Measurements from ENCODE around the gene CALB2.

The CALB2 gene

DNA sequence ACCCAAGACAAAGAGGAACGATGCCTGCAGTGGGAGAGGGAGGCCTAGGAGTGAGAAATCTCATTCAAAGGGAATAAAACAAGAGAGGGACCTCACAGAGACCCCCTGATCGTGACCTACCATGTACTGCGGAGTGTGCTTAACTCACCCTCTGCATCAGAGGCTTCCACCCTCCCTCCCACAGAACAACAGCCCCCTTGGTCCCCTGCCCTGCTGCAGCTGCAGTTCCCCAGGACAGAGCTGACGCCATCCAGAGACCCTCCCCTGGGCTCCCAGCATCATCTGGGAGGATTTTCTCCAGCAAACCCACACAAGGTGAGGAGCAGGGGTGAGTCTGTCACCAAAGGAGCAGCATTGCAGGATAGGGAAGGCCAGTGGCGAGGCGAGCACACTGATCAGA lies 43.5 kb downstream of the CALB2 start:
- peaks cover 8% of the 10 kb centered on the region for H3K4me1 ChIP-seq (ENCODE audit: control insufficient read depth, insufficient read depth, low read length)
- H3K9ac ChIP-seq (ENCODE audit: low read depth, low read length): no peak overlapping the region
- no peaks in the 10 kb centered on the region for H3K36me3 ChIP-seq (ENCODE audit: control insufficient read depth, insufficient read depth, low read length)
- peaks cover 3% of the 10 kb centered on the region for H3K9me3 ChIP-seq (ENCODE audit: control insufficient read depth, insufficient read depth, low read length)
- no peak overlapping the region for H3K4me3 ChIP-seq (ENCODE audit: low read depth, low read length)
- H3K27me3 ChIP-seq (ENCODE audit: control insufficient read depth, insufficient read depth, low read length): no peaks in the 10 kb centered on the region

DNA sequence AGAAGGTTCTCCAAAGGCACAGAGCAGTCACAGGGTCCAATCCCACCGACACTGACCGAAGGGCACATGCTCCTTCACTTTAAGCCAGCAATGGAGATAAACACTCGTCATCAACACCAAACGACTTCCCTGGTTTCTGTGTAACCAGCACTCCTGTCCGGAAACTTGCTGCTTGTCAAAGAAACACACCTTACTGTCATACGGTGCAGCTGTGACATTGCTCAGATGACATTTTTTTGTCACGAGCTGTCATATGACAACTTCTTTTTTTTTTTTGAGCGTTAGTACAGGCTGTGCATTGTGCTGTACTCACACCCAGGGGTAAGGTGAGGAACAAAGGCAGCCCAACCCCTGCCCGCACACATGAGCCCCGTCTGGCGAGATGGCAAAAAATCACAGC lies 44.2 kb downstream of the CALB2 start:
- H3K9me3 ChIP-seq (ENCODE audit: control insufficient read depth, insufficient read depth, low read length): peaks cover 3% of the 10 kb centered on the region
- H3K27me3 ChIP-seq (ENCODE audit: control insufficient read depth, insufficient read depth, low read length): no peaks in the 10 kb centered on the region
- peaks cover 8% of the 10 kb centered on the region for H3K4me1 ChIP-seq (ENCODE audit: control insufficient read depth, insufficient read depth, low read length)
- H3K4me3 ChIP-seq (ENCODE audit: low read depth, low read length): no peak overlapping the region
- no peak overlapping the region for H3K9ac ChIP-seq (ENCODE audit: low read depth, low read length)
- H3K36me3 ChIP-seq (ENCODE audit: control insufficient read depth, insufficient read depth, low read length): no peaks in the 10 kb centered on the region

DNA sequence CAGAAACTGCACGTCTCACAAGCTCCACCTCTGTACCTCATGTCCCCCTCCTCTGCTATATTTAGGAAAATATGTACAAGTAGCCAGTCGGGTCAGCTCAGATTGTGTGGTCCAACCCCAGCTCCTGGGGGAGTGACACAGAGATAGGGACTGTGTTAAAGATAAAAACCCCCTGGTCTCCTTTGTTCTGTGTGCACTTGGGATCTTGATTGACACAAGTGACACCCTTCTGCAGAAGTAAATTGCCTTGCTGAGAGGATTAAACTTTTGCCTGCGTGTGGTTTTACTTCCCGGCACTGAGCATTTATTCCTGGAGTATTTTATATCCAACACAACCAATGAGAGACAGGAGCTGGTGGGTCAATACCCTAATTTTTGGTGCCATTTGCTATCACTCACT lies 45.8 kb downstream of the CALB2 start:
- peaks cover 3% of the 10 kb centered on the region for H3K9me3 ChIP-seq (ENCODE audit: control insufficient read depth, insufficient read depth, low read length)

DNA sequence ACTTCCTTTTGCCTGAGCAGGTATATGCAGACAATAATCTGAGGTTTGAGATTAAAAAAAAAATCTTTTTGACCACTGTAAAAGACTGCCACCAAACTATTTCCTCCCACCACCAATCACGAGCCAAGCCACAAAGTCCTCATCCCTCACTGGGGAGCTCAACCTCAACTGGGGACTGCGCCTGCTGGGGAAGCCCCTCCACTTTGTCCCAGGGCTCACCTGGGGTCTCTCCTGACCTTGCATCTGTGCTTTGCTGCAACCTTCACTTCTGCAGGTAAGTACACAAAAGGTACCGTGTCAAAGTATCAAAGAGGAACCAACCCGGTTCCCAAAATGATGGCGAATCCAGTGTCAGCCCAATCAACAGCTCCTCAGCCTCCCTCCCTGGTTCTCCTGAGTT lies 47.8 kb downstream of the CALB2 start:
- H3K36me3 ChIP-seq (ENCODE audit: control insufficient read depth, insufficient read depth, low read length): no peaks in the 10 kb centered on the region
- H3K9ac ChIP-seq (ENCODE audit: low read depth, low read length): no peak overlapping the region
- no peaks in the 10 kb centered on the region for H3K27me3 ChIP-seq (ENCODE audit: control insufficient read depth, insufficient read depth, low read length)
- no peaks in the 10 kb centered on the region for H3K4me1 ChIP-seq (ENCODE audit: control insufficient read depth, insufficient read depth, low read length)
- H3K9me3 ChIP-seq (ENCODE audit: control insufficient read depth, insufficient read depth, low read length): peaks cover 3% of the 10 kb centered on the region
- no peak overlapping the region for H3K4me3 ChIP-seq (ENCODE audit: low read depth, low read length)

More for the DNA sequence above, 45.8 kb downstream of the CALB2 start:
- Histone ChIP-seq H3K4me3 (ENCODE audit: low read depth, low read length) (no peak overlapping the region), H3K36me3 (ENCODE audit: control insufficient read depth, insufficient read depth, low read length) (no peaks in the 10 kb centered on the region), H3K4me1 (ENCODE audit: control insufficient read depth, insufficient read depth, low read length) (peaks cover 8% of the 10 kb centered on the region), H3K9ac (ENCODE audit: low read depth, low read length) (no peak overlapping the region), H3K27me3 (ENCODE audit: control insufficient read depth, insufficient read depth, low read length) (no peaks in the 10 kb centered on the region)

DNA sequence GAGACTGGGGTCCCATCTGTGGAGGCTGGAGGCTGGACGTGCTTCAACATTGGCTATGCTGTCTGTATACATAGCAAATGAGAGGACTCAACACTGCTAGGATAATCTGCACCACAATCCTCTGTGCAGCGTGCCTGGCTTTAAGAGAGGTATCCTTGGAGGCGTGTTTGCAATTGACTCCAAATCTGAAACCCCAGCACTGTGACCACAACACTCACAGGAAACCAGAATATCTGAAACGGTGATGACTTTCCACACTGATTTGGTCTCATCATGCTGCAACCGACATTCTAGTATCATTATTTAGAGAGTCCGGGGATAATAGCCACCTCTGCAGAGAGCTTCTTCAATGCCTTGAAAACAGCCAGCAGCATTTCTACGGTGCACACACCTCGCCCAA lies 48.2 kb downstream of the CALB2 start:
- Histone ChIP-seq H3K9me3 (ENCODE audit: control insufficient read depth, insufficient read depth, low read length) (peaks cover 3% of the 10 kb centered on the region), H3K9ac (ENCODE audit: low read depth, low read length) (no peak overlapping the region), H3K36me3 (ENCODE audit: control insufficient read depth, insufficient read depth, low read length) (no peaks in the 10 kb centered on the region), H3K27me3 (ENCODE audit: control insufficient read depth, insufficient read depth, low read length) (no peaks in the 10 kb centered on the region), H3K4me3 (ENCODE audit: low read depth, low read length) (no peak overlapping the region), H3K4me1 (ENCODE audit: control insufficient read depth, insufficient read depth, low read length) (no peaks in the 10 kb centered on the region)

DNA sequence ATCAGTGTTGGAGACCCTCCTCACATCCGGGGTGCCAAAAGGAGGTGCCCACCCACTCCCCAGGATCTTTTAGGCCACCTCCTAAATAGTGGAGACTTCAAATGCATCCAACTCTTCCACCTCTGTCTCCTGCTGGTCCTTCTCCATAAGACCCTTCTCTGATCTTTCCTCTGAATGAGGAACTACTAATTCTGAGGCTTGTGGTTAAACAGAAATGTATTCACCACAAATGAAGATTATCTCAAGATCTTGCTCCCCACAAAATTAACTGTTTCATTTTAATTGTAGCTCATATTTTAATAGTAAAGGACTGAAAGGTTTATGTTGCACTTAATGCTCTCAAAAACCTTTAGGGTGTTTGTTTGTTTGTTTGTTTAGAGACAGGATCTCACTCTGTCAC lies 49.2 kb downstream of the CALB2 start:
- H3K4me3 ChIP-seq (ENCODE audit: low read depth, low read length): no peak overlapping the region
- no peaks in the 10 kb centered on the region for H3K36me3 ChIP-seq (ENCODE audit: control insufficient read depth, insufficient read depth, low read length)
- peaks cover 2% of the 10 kb centered on the region for H3K4me1 ChIP-seq (ENCODE audit: control insufficient read depth, insufficient read depth, low read length)
- H3K9me3 ChIP-seq (ENCODE audit: control insufficient read depth, insufficient read depth, low read length): peaks cover 3% of the 10 kb centered on the region
- no peak overlapping the region for H3K9ac ChIP-seq (ENCODE audit: low read depth, low read length)
- no peaks in the 10 kb centered on the region for H3K27me3 ChIP-seq (ENCODE audit: control insufficient read depth, insufficient read depth, low read length)

DNA sequence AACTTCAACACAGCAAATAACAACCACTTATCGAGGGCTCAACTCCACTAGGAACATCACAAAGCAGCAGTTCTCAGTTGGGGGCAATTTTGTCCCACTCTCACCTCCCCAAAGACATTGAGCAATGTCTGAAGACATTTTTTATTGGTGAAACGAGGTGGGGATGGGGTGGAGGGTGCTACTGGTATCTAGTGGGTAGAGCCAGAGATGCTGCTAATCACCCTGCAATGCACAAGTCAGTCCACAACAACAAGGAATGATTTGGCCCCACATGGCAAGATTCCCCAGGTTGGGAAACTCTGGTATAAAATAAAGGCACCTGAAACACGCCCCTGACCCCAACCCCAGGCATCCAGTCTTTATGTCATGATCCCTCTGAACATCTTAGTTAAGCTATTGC lies 50.0 kb downstream of the CALB2 start:
- Histone ChIP-seq H3K4me3 (ENCODE audit: low read depth, low read length) (no peak overlapping the region), H3K4me1 (ENCODE audit: control insufficient read depth, insufficient read depth, low read length) (peaks cover 7% of the 10 kb centered on the region), H3K36me3 (ENCODE audit: control insufficient read depth, insufficient read depth, low read length) (no peaks in the 10 kb centered on the region), H3K9ac (ENCODE audit: low read depth, low read length) (no peak overlapping the region), H3K27me3 (ENCODE audit: control insufficient read depth, insufficient read depth, low read length) (no peaks in the 10 kb centered on the region), H3K9me3 (ENCODE audit: control insufficient read depth, insufficient read depth, low read length) (peaks cover 3% of the 10 kb centered on the region)

DNA sequence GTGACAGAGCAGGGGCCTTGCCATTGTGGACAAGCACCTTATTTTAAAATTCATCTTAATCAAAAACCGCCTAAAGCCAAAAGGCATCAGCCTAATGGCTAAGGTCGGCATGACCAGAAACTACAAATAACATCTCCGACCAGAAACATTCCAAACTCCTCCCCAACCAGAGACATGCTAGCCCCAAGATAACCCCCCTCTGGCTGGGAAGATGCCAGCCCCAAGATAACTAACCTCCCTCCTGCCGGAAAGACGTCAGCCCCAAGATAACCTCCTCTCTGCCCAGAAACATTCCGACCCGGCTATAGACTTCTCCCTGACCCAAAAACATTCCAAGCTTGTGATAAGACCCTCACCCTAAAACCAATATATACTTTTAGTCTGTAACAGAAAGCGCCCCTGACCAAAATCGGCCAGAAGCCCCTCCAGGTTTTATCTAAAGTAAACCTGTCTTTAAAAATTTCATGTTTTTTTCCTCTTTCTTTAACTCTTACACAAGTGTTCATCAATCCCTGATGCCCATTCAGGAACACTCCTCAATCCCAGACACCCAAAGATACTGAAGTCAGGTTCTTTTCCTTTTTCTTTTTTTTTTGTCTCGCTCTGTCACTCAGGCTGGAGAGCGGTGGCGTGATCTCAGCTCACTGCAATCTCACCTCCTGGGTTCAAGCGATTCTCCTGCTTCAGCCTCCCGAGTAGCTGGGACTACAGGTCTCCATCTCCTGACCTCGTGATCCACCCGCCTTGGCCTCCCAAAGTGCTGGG lies 50.7 kb downstream of the CALB2 start:
- Histone ChIP-seq H3K4me3 (ENCODE audit: low read depth, low read length) (no peak overlapping the region), H3K36me3 (ENCODE audit: control insufficient read depth, insufficient read depth, low read length) (no peaks in the 10 kb centered on the region), H3K27me3 (ENCODE audit: control insufficient read depth, insufficient read depth, low read length) (no peaks in the 10 kb centered on the region)

DNA sequence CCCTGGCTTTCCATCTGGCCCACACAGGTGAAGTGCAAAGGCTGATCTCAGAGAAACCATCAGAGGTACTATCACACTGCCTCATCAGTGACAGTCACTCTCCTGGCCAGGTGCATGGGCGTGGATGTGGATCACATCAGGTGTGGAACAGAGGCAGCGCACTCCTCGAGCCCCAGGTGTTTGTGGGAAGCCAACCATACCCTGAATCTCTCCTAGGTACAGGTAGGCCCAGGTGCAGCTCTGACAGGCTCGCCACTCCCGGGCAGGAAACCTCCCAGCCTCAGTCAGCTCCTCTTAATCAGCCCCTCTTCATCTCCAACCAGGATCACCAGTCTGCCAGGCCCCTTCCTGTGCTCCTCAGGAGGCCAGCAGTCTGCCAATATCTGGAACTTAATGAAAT lies 51.6 kb downstream of the CALB2 start:
- no peak overlapping the region for H3K4me3 ChIP-seq (ENCODE audit: low read depth, low read length)
- no peaks in the 10 kb centered on the region for H3K27me3 ChIP-seq (ENCODE audit: control insufficient read depth, insufficient read depth, low read length)
- H3K9ac ChIP-seq (ENCODE audit: low read depth, low read length): no peak overlapping the region
- H3K4me1 ChIP-seq (ENCODE audit: control insufficient read depth, insufficient read depth, low read length): peaks cover 7% of the 10 kb centered on the region
- no peaks in the 10 kb centered on the region for H3K9me3 ChIP-seq (ENCODE audit: control insufficient read depth, insufficient read depth, low read length)
- no peaks in the 10 kb centered on the region for H3K36me3 ChIP-seq (ENCODE audit: control insufficient read depth, insufficient read depth, low read length)

More for the DNA sequence above, 50.7 kb downstream of the CALB2 start:
- Histone ChIP-seq H3K9ac (ENCODE audit: low read depth, low read length) (no peak overlapping the region), H3K9me3 (ENCODE audit: control insufficient read depth, insufficient read depth, low read length) (peaks cover 3% of the 10 kb centered on the region), H3K4me1 (ENCODE audit: control insufficient read depth, insufficient read depth, low read length) (peaks cover 7% of the 10 kb centered on the region)

DNA sequence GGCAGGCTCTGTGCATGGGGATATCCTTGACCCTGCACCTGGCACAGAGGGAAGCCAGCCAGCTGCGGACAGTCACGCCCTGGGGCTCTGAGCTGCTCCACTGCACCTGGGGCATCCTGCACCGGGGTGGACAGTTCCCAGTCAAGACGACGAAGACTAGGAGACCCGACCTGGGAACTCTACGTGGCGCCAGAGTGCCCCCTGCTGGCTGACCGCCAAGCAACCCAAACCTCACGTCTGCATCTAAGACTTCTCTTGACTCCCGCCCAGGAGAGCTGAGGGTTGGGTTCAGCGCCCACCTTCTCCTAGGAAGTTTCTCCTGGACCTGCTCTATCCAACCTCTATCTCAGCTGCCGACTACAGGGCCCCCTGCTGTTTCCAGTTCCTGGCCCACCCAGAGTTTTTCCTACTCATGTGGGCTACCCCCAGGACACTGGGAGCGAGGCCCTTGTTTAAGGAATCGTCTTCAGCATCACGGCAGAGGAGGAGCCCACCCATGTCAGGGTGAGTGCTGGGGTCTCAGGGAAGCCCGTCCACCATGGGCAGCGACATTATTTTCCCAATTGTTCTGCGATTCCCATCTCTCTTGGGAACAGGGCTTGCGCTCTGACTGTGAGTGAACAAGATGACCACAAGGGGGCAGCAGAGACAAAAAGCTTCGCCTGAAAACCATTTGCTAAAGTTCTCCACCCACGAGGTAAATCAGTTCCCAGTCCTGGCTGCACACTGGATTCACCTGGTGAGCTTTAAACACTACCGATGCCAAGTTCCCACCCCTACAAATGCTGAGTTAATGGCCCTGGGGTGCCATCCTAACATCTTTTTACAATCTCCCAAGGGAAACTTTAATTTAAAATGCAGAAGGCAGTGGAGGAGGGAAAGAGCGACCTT lies 54.0 kb downstream of the CALB2 start:
- H3K27me3 ChIP-seq (ENCODE audit: control insufficient read depth, insufficient read depth, low read length): no peaks in the 10 kb centered on the region
- peaks cover 7% of the 10 kb centered on the region for H3K4me1 ChIP-seq (ENCODE audit: control insufficient read depth, insufficient read depth, low read length)
- H3K9me3 ChIP-seq (ENCODE audit: control insufficient read depth, insufficient read depth, low read length): no peaks in the 10 kb centered on the region
- peak overlapping the region; percentile 79 for H3K9ac ChIP-seq (ENCODE audit: low read depth, low read length)
- peak overlapping the region; percentile 86 for H3K4me3 ChIP-seq (ENCODE audit: low read depth, low read length)
- no peaks in the 10 kb centered on the region for H3K36me3 ChIP-seq (ENCODE audit: control insufficient read depth, insufficient read depth, low read length)

DNA sequence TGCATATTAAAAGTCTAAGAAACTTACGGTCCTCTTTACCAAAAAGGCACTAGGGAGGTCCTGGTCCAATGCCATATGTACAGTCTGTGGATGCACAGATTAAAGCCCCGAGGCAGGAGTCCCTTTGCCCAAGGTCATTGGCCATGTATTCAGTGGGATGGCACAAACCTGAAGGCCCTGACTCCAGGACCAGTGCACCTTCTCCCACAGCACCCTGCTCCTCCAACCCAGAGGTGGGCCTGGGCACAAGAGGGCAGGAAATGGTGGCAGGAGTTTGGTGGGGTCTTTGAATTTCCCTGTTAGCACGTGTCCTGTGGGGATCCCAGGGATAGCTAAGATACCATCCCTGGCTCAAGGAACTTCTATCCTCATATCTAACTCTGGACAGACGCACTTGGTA lies 54.8 kb downstream of the CALB2 start:
- H3K9me3 ChIP-seq (ENCODE audit: control insufficient read depth, insufficient read depth, low read length): no peaks in the 10 kb centered on the region

DNA sequence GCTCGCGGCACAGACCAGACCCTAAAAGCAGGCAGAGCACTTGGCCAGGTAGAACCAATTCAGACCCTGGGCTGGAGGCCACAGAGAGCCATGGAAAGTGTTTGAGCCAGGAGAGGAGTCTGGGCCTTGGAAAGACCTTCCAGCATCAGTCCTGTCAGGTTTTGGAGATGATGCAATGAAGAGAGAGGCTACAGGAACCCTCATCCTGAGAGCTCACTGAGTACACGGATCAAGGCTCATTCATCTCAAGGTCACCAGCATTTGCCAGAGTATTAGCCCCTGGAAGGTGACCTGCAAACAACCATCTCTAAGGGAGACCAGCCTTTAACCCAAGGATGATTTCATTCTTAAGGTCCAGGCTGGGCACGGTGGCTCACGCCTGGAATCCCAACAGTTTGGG lies 55.5 kb downstream of the CALB2 start:
- H3K36me3 ChIP-seq (ENCODE audit: control insufficient read depth, insufficient read depth, low read length): no peaks in the 10 kb centered on the region
- H3K27me3 ChIP-seq (ENCODE audit: control insufficient read depth, insufficient read depth, low read length): no peaks in the 10 kb centered on the region
- peaks cover 7% of the 10 kb centered on the region for H3K4me1 ChIP-seq (ENCODE audit: control insufficient read depth, insufficient read depth, low read length)
- no peaks in the 10 kb centered on the region for H3K9me3 ChIP-seq (ENCODE audit: control insufficient read depth, insufficient read depth, low read length)
- no peak overlapping the region for H3K9ac ChIP-seq (ENCODE audit: low read depth, low read length)
- H3K4me3 ChIP-seq (ENCODE audit: low read depth, low read length): no peak overlapping the region

More for the DNA sequence above, 54.8 kb downstream of the CALB2 start:
- no peak overlapping the region for H3K4me3 ChIP-seq (ENCODE audit: low read depth, low read length)
- no peaks in the 10 kb centered on the region for H3K36me3 ChIP-seq (ENCODE audit: control insufficient read depth, insufficient read depth, low read length)
- H3K9ac ChIP-seq (ENCODE audit: low read depth, low read length): peak overlapping the region; percentile 0
- no peaks in the 10 kb centered on the region for H3K27me3 ChIP-seq (ENCODE audit: control insufficient read depth, insufficient read depth, low read length)
- H3K4me1 ChIP-seq (ENCODE audit: control insufficient read depth, insufficient read depth, low read length): peaks cover 7% of the 10 kb centered on the region
